Measurements from ENCODE around the gene EFCAB8. TPM values are rescaled to one million over a fixed set of nuclear protein-coding genes. Genes with fewer than 3 reads are reported as not detected.

The EFCAB8 gene
- total RNA-seq, 2 donors from 2014 or later = 0.78 to 3.1 TPM

- H3K4me3 Mint-ChIP-seq = peak overlapping the region; percentile 37
- no peaks in the 10 kb centered on the region for H3K27me3 Mint-ChIP-seq
- H3K36me3 Mint-ChIP-seq = peaks cover 22% of the 10 kb centered on the region
- ATAC-seq = no peak
- H3K27ac Mint-ChIP-seq = peak overlapping the region in 1 of 2 donors; percentile 33
- DNase-seq (ENCODE audit: low spot score) = no peak
- H3K9me3 Mint-ChIP-seq = no peaks in the 10 kb centered on the region
- peaks cover 35 to 43% of the 10 kb centered on the region in 2 donors for H3K4me1 Mint-ChIP-seq (ENCODE audit: low read depth in 2 of 2)
These were observed 26.7 kb upstream of the EFCAB8 start for GRCh38 chr20:32831982-32832381.

- no peaks in the 10 kb centered on the region for H3K27me3 Mint-ChIP-seq
- peak overlapping the region; percentile 37 for H3K4me3 Mint-ChIP-seq
- H3K27ac Mint-ChIP-seq = peak overlapping the region in 1 of 2 donors; percentile 33
- H3K4me1 Mint-ChIP-seq (ENCODE audit: low read depth in 2 of 2) = peaks cover 35 to 43% of the 10 kb centered on the region in 2 donors
- H3K9me3 Mint-ChIP-seq = no peaks in the 10 kb centered on the region
- H3K36me3 Mint-ChIP-seq = peaks cover 22% of the 10 kb centered on the region
- no peak for ATAC-seq
- no peak for DNase-seq (ENCODE audit: low spot score)
These were observed 26.1 kb upstream of the EFCAB8 start for GRCh38 chr20:32832664-32833063.

DNA sequence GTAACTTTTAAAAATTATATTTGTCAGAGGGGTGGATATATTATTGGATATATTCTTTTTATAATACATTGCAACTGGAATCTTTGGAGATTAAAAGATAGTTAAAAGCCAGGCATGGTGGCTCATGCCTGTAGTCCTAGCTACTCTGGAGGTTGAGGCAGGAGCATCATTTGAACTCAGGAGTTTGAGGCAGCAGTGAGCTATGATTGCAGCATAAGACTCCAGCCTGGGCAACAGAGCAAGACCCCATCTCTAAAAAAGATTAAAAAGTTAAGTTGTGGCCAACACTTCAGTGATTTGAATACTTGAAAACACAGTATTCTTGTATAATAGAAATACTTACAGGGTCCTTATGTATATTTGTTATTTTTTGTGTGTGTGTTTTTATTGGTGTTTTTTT, 23.8 kb upstream of the EFCAB8 start:
- DNase-seq (ENCODE audit: low spot score) (no peak), ATAC-seq (no peak)
- no peaks in the 10 kb centered on the region for H3K9me3 Mint-ChIP-seq
- peaks cover 31% of the 10 kb centered on the region for H3K36me3 Mint-ChIP-seq
- H3K4me3 Mint-ChIP-seq = no peak overlapping the region
- peaks cover 29 to 38% of the 10 kb centered on the region in 2 donors for H3K4me1 Mint-ChIP-seq (ENCODE audit: low read depth in 2 of 2)
- no peaks in the 10 kb centered on the region for H3K27me3 Mint-ChIP-seq
- H3K27ac Mint-ChIP-seq = no peak overlapping the region

- no peak for ATAC-seq
- H3K4me1 Mint-ChIP-seq (ENCODE audit: low read depth in 2 of 2) = peaks cover 26 to 28% of the 10 kb centered on the region in 2 donors
These were observed 21.6 kb upstream of the EFCAB8 start for GRCh38 chr20:32837157-32837556.

GRCh38 chr20:32839227-32839981, 19.3 kb upstream of the EFCAB8 start:
- no peak overlapping the region for H3K4me3 Mint-ChIP-seq
- peaks cover 33% of the 10 kb centered on the region for H3K36me3 Mint-ChIP-seq

More at GRCh38 chr20:32837157-32837556, 21.6 kb upstream of the EFCAB8 start:
- Mint-ChIP-seq H3K27ac (no peak overlapping the region), H3K27me3 (no peaks in the 10 kb centered on the region), H3K9me3 (no peaks in the 10 kb centered on the region), H3K36me3 (peaks cover 28% of the 10 kb centered on the region), H3K4me3 (no peak overlapping the region)
- DNase-seq (ENCODE audit: low spot score) = no peak

DNA sequence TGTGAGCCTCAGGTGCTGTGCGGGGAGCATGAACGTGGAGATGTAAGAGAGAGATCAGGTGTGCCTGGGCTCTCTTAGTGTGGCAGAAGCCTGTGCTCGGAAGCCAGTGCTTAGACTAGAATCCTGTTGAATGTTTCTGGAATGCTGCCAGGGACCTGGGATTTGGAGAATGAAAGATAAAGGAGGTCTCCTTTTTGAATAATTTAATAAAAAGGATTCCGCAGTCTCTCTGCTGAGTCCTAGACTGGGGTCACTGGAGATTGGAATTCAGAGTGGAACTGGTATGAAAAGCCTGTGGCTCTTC, 18.8 kb upstream of the EFCAB8 start:
- ATAC-seq = no peak
- H3K27ac Mint-ChIP-seq = peak overlapping the region; percentile 37 to 47
- no peaks in the 10 kb centered on the region for H3K27me3 Mint-ChIP-seq
- peaks cover 22 to 30% of the 10 kb centered on the region in 2 donors for H3K4me1 Mint-ChIP-seq (ENCODE audit: low read depth in 2 of 2)
- no peak overlapping the region for H3K4me3 Mint-ChIP-seq
- peaks cover 33% of the 10 kb centered on the region for H3K36me3 Mint-ChIP-seq
- no peak for DNase-seq (ENCODE audit: low spot score)
- no peaks in the 10 kb centered on the region for H3K9me3 Mint-ChIP-seq

More at GRCh38 chr20:32839227-32839981, 19.3 kb upstream of the EFCAB8 start:
- no peaks in the 10 kb centered on the region for H3K9me3 Mint-ChIP-seq
- H3K27ac Mint-ChIP-seq = peak overlapping the region; percentile 37 to 47
- DNase-seq (ENCODE audit: low spot score) (no peak), ATAC-seq (peak in 1 of 2 donors; percentile 79)
- H3K27me3 Mint-ChIP-seq = no peaks in the 10 kb centered on the region
- peaks cover 18 to 27% of the 10 kb centered on the region in 2 donors for H3K4me1 Mint-ChIP-seq (ENCODE audit: low read depth in 2 of 2)

DNA sequence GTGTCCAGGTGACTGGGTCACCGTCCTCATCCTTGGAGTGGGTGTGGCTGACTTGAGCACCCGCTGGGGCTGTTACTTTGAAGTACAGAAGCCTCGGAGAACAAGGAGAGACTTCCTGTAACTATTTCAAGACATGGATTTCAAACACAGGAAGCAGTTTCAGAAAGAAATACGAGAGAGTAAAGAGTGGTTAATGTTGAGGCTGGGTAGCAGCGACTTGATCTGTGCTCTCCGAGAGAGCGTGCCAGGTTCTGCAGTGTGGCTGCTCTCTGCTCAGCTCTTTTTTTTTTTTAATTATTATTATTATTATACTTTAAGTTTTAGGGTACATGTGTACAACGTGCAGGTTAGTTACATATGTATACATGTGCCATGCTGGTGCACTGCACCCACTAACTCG, 17.5 kb upstream of the EFCAB8 start:
- no peak for DNase-seq (ENCODE audit: low spot score)
- no peak for ATAC-seq
- no peak overlapping the region for H3K27ac Mint-ChIP-seq
- H3K27me3 Mint-ChIP-seq = no peaks in the 10 kb centered on the region
- H3K4me1 Mint-ChIP-seq (ENCODE audit: low read depth in 2 of 2) = peaks cover 22 to 30% of the 10 kb centered on the region in 2 donors
- H3K36me3 Mint-ChIP-seq = peaks cover 33% of the 10 kb centered on the region
- H3K9me3 Mint-ChIP-seq = no peaks in the 10 kb centered on the region
- no peak overlapping the region for H3K4me3 Mint-ChIP-seq

- Mint-ChIP-seq H3K27me3 (no peaks in the 10 kb centered on the region), H3K36me3 (peaks cover 32% of the 10 kb centered on the region), H3K4me3 (no peak overlapping the region), H3K4me1 (ENCODE audit: low read depth in 2 of 2) (peaks cover 18 to 30% of the 10 kb centered on the region in 2 donors), H3K9me3 (no peaks in the 10 kb centered on the region), H3K27ac (no peak overlapping the region)
- ATAC-seq = no peak
- no peak for DNase-seq (ENCODE audit: low spot score)
These were observed 17.1 kb upstream of the EFCAB8 start for GRCh38 chr20:32841632-32842031.

DNA sequence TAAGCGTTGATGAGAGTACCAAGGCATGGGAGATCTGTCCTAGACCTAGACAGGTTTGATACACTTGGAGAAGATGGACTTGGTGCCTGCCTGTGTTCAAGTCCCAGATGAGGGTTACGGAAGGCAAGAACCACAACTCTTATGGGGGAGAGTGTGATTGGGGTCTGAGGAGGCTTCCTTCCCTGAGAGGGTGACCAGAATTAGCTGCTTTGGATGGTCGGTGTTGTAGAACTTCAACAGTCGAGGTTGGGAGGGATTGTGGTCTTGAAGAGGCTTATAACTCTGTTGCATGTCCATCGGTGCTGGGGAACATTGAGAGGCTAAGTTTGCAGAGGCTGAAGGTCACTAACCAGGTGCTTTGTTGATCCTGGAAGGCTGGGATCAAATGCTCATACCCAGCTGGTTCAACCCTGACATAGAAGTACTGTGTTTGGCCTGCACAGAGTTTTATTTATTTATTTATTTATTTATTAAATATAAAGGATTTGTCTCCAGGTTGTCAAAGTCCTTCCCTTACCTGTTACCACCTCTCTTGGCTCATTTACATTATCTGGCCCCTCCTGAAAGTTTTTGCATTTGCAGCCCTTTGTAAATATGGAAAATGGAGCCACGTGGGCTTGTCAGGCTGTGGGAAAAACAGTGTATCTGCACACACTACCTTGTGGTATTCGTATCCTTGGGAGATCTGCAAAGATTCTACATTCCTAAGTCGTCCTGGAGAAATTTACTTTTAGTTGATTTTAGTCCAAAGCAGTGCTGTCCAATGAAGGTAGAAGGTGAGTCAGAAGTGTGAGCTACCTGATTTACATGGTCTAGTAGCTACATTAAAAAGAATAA, 15.8 kb upstream of the EFCAB8 start:
- H3K4me3 Mint-ChIP-seq = no peak overlapping the region
- peaks cover 17 to 34% of the 10 kb centered on the region in 2 donors for H3K4me1 Mint-ChIP-seq (ENCODE audit: low read depth in 2 of 2)
- no peaks in the 10 kb centered on the region for H3K9me3 Mint-ChIP-seq
- H3K36me3 Mint-ChIP-seq = peaks cover 41% of the 10 kb centered on the region
- no peak overlapping the region for H3K27ac Mint-ChIP-seq
- DNase-seq (ENCODE audit: low spot score) (no peak), ATAC-seq (no peak)
- H3K27me3 Mint-ChIP-seq = no peaks in the 10 kb centered on the region

- H3K27me3 Mint-ChIP-seq = no peaks in the 10 kb centered on the region
- H3K36me3 Mint-ChIP-seq = peaks cover 36% of the 10 kb centered on the region
These were observed 12.9 kb upstream of the EFCAB8 start for GRCh38 chr20:32845786-32846185.

GRCh38 chr20:32846852-32847251, 11.9 kb upstream of the EFCAB8 start:
- H3K4me1 Mint-ChIP-seq (ENCODE audit: low read depth in 2 of 2) = peaks cover 6 to 24% of the 10 kb centered on the region in 2 donors
- H3K4me3 Mint-ChIP-seq = no peak overlapping the region
- no peak overlapping the region for H3K27ac Mint-ChIP-seq
- peaks cover 32% of the 10 kb centered on the region for H3K36me3 Mint-ChIP-seq
- ATAC-seq (no peak), DNase-seq (ENCODE audit: low spot score) (no peak)
- no peaks in the 10 kb centered on the region for H3K27me3 Mint-ChIP-seq
- H3K9me3 Mint-ChIP-seq = no peaks in the 10 kb centered on the region

More at GRCh38 chr20:32845786-32846185, 12.9 kb upstream of the EFCAB8 start:
- no peak for DNase-seq (ENCODE audit: low spot score)
- Mint-ChIP-seq H3K9me3 (no peaks in the 10 kb centered on the region), H3K4me1 (ENCODE audit: low read depth in 2 of 2) (peaks cover 6 to 31% of the 10 kb centered on the region in 2 donors), H3K4me3 (no peak overlapping the region), H3K27ac (no peak overlapping the region)
- no peak for ATAC-seq

DNA sequence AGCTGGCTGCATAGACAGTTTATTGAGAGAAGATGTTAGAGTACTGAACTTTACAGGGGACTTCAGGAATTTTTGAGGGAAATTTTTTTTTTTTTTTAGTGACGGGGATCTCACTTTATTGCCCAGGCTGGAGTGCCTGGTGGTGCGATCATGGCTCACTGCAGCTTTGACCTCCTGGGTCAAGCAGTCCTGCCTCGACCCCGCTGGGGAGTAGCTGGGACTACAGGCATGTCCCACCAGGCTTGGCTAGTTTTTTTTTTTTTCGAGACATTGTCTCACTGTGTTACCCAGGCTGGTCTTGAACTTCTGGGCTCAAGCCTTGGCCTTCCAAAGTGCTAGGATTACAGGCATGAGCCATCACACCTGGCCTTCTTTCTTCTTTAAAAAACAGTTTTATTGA, 10.8 kb upstream of the EFCAB8 start:
- DNase-seq (ENCODE audit: low spot score) (no peak), ATAC-seq (no peak)
- Mint-ChIP-seq H3K9me3 (no peaks in the 10 kb centered on the region), H3K27ac (no peak overlapping the region), H3K36me3 (peaks cover 26% of the 10 kb centered on the region), H3K27me3 (no peaks in the 10 kb centered on the region), H3K4me3 (no peak overlapping the region), H3K4me1 (ENCODE audit: low read depth in 2 of 2) (peaks cover 6 to 20% of the 10 kb centered on the region in 2 donors)

DNA sequence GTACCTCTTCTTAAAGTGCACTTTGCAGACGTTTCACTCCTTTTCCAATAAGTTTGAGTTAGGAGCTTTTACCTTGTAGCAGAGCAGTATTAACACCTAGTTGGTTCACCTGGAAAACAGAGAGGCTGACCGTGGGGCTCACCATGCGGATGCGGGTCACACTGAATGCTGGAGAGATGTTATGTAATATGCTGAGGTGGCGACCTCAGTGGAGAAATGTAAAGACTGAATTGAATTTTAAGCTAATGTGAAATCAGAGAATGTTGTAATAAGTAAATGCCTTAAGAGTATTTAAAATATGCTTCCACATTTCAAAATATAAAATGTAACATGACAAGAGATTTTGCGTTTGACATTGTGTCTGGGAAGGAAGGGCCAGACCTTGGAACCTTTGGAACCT, 9.9 kb upstream of the EFCAB8 start:
- ATAC-seq (no peak), DNase-seq (ENCODE audit: low spot score) (no peak)
- H3K36me3 Mint-ChIP-seq = peaks cover 26% of the 10 kb centered on the region
- no peaks in the 10 kb centered on the region for H3K27me3 Mint-ChIP-seq
- no peaks in the 10 kb centered on the region for H3K9me3 Mint-ChIP-seq
- H3K4me1 Mint-ChIP-seq (ENCODE audit: low read depth in 2 of 2) = peaks cover 6 to 23% of the 10 kb centered on the region in 2 donors
- no peak overlapping the region for H3K27ac Mint-ChIP-seq
- H3K4me3 Mint-ChIP-seq = no peak overlapping the region

GRCh38 chr20:32849577-32849976, 9.1 kb upstream of the EFCAB8 start:
- Mint-ChIP-seq H3K27ac (no peak overlapping the region), H3K36me3 (peaks cover 26% of the 10 kb centered on the region), H3K4me1 (ENCODE audit: low read depth in 2 of 2) (peaks cover 6 to 19% of the 10 kb centered on the region in 2 donors), H3K27me3 (no peaks in the 10 kb centered on the region), H3K4me3 (no peak overlapping the region), H3K9me3 (no peaks in the 10 kb centered on the region)
- ATAC-seq = no peak
- no peak for DNase-seq (ENCODE audit: low spot score)

Data from natural killer cell treated with Interleukin-12 subunit alpha and Interleukin-12 subunit beta and Interleukin-15 and Interleukin-18, amount 100 ng/mL, for 72 hours (primary cell).